ENCODE results near the gene RPL29. TPM values are rescaled to one million over a fixed set of nuclear protein-coding genes. Genes with fewer than 3 reads are reported as not detected.

The RPL29 gene
- total and polyA plus RNA-seq, 2 of the 13 experiments (the other 11 are each of a cell fraction or from before 2014, with no cell fraction given): 1,348 to 2,263 TPM

DNA sequence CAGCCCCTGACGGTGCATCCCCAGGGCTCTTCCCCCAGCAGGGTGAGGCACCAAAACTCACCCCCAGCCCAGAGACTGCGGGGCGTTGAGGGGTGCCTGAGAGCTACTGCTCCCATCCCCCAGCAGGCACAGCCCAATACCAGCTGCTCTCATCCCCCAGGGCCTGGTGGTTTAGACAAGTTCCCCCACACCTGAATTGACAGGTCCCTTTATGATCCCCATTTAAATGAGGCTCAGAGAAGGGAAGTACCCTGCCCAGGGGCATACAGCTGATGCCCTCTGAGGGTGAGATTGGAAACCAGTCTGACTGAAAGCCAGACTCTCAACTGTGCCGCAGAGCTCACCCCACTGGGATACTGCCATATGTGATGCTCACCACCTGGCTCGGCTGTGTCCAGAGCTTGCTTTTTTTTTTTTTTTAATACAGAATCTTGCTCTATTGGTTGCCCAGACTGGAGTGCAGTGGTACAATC lies 40.6 kb upstream of the RPL29 start:
- H3K4me2 ChIP-seq (ENCODE audit: low read depth, low read length): no peak overlapping the region
- TF ChIP-seq MED13 (CRISPR knock-in tag; IDR thresholded peaks at IDR 0.05) (no peak), SNRNP70 (IDR thresholded peaks at IDR 0.05; ENCODE audit: low read depth, low read length) (no peak), MTERF4 (CRISPR knock-in tag; IDR thresholded peaks at IDR 0.05) (no peak), CEBPB (IDR thresholded peaks at IDR 0.05; ENCODE audit: borderline replicate concordance, low read depth, low read length) (no peak), ZMYM2 (CRISPR knock-in tag; IDR thresholded peaks at IDR 0.05) (no peak), GLI4 (CRISPR knock-in tag; IDR thresholded peaks at IDR 0.05; ENCODE audit: borderline replicate concordance) (no peak)
- H3K9me3 ChIP-seq (ENCODE audit: low read length): no peaks in the 10 kb centered on the region
- BruUV-seq (replicated peaks): no TSS peak
- intact Hi-C loops (cut with micrococcal nuclease; ENCODE audit: unreplicated experiment): loop anchor here (2.0 kb wide), 2 partner anchors 21 to 31 kb away; partner anchors contain the start of gene DUSP7
- H3K79me2 ChIP-seq (ENCODE audit: insufficient read depth, low read length): no peaks in the 10 kb centered on the region
- peaks cover 93% of the 10 kb centered on the region for H3K4me1 ChIP-seq (ENCODE audit: insufficient read depth, low read length)
- no peak overlapping the region for H2AFZ ChIP-seq (ENCODE audit: low read length)
- ChIA-PET CTCF (ENCODE audit: low intra/inter-chr PET ratio, low total read pairs) (no interaction called here), POLR2A (no interaction called here)
- WGBS (ENCODE audit: low lambda C conversion rate): 92% methylated on average over 5 of the region's 5 CpGs
- FAIRE-seq (no peak), DNase-seq (ENCODE audit: low spot score) (no peak), ATAC-seq (no peak)
- no peak overlapping the region for H3K9ac ChIP-seq (ENCODE audit: insufficient read depth, low read depth, low read length)
- no peaks in the 10 kb centered on the region for H4K20me1 ChIP-seq (ENCODE audit: insufficient read depth, low read length)
- in situ Hi-C loops (cut with HindIII; ENCODE audit: extremely low pct_ligation_motif_present, low pct_unique_long_range_greater_than_20kb): no loop called here
- no peak overlapping the region for H3K4me3 ChIP-seq (replicated peaks in 1 of 3; ENCODE audit: insufficient read depth in 1 of 3, low read depth in 2 of 3, low read length in 3 of 3)
- no peaks in the 10 kb centered on the region for H3K27me3 ChIP-seq (ENCODE audit: control insufficient read depth in 1 of 2, insufficient read depth in 2 of 2, low read length in 2 of 2)
- H3K27ac ChIP-seq (ENCODE audit: extremely low read length, insufficient read depth, low read length): no peak overlapping the region
- no peaks in the 10 kb centered on the region for H3K36me3 ChIP-seq (replicated peaks in 1 of 2; ENCODE audit: control insufficient read depth in 1 of 2, insufficient read depth in 2 of 2, low read length in 2 of 2)

DNA sequence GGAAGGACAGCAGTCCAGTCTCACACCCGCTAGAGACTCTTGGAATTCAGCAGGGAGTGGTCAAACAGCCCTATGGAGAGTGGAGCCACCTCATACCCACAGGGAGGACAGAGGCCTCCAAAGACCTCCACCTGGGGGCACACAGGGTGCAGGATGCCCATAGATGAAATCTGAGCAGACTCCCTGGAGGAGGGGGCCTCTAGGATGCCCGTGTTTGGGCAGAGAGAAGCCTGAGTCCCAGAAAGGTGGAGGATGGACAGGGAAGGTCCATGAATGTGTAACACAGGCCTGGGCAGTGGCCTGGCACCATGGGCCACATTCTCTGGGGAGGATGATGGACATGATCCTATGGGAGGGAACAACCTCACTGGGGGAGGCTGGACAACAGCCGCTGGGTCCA lies 39.0 kb upstream of the RPL29 start:
- Histone ChIP-seq H2AFZ (ENCODE audit: low read length) (no peak overlapping the region), H3K27ac (ENCODE audit: extremely low read length, insufficient read depth, low read length) (no peak overlapping the region), H3K4me1 (ENCODE audit: insufficient read depth, low read length) (peaks cover 93% of the 10 kb centered on the region), H3K9me3 (ENCODE audit: low read length) (no peaks in the 10 kb centered on the region), H3K36me3 (replicated peaks in 1 of 2; ENCODE audit: control insufficient read depth in 1 of 2, insufficient read depth in 2 of 2, low read length in 2 of 2) (no peaks in the 10 kb centered on the region), H4K20me1 (ENCODE audit: insufficient read depth, low read length) (no peaks in the 10 kb centered on the region), H3K79me2 (ENCODE audit: insufficient read depth, low read length) (no peaks in the 10 kb centered on the region), H3K4me3 (replicated peaks in 1 of 3; ENCODE audit: insufficient read depth in 1 of 3, low read depth in 2 of 3, low read length in 3 of 3) (peak overlapping the region in 1 of 3 experiments; percentile 34; a peak in 1 of 6 replicates), H3K4me2 (ENCODE audit: low read depth, low read length) (peak overlapping the region; percentile 78), H3K27me3 (ENCODE audit: control insufficient read depth in 1 of 2, insufficient read depth in 2 of 2, low read length in 2 of 2) (no peaks in the 10 kb centered on the region), H3K9ac (ENCODE audit: insufficient read depth, low read depth, low read length) (0 out of 2 replicates have a peak overlapping the region, but pooled peaks have one; percentile 14)
- WGBS (ENCODE audit: low lambda C conversion rate): 43% methylated on average over 1 of the region's 3 CpGs
- FAIRE-seq (no peak), ATAC-seq (no peak), DNase-seq (ENCODE audit: low spot score) (no peak)
- no TSS peak for BruUV-seq (replicated peaks)
- intact Hi-C loops (cut with micrococcal nuclease; ENCODE audit: unreplicated experiment) (no loop called here), in situ Hi-C loops (cut with HindIII; ENCODE audit: extremely low pct_ligation_motif_present, low pct_unique_long_range_greater_than_20kb) (no loop called here)
- ChIA-PET POLR2A (no interaction called here), CTCF (ENCODE audit: low intra/inter-chr PET ratio, low total read pairs) (no interaction called here)
- TF ChIP-seq ZFP36 (IDR thresholded peaks at IDR 0.05; ENCODE audit: borderline replicate concordance, low read depth, low read length, partially characterized antibody) (peak; percentile 45), RFXANK (CRISPR knock-in tag; IDR thresholded peaks at IDR 0.05) (no peak)

Measured in HepG2 (cell line).